ENCODE measurements around the gene PLA2G12B.
"Not testable (repeated sequence)": the region's sequence is repeated elsewhere in the genome, so short reads cannot be mapped to it uniquely, and the experiment has no call there.

The PLA2G12B gene

DNA sequence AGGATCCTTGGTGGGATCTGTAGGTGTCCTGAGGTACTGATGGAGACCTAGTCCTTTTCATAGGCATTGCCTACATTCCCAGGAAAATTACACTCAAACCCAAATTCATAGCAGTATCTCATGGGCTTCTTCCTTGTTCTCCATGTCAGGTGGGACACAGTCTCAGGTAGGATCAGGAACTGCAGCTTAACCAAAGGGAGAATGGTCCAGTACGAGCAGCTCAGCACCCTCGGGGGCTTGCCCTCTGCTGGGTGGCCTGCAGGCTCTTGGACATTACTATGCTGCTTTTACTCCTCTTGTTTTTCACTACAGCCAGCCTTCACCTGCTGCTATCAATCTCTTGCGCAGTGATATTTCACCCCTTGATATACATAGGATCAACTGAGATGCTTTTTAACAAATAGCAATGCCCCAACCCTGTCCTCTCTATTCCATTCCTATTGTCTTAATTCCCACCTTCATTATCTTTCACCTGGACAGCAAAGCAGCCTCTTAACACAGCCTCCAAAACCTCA is 28.6 kb downstream of the PLA2G12B start:
- in situ Hi-C loops (cut with HindIII; ENCODE audit: low sequenced_read_pairs), result no loop called here
- DNase-seq (ENCODE audit: low read depth), result no peak
- TF ChIP-seq, protein P1, sequence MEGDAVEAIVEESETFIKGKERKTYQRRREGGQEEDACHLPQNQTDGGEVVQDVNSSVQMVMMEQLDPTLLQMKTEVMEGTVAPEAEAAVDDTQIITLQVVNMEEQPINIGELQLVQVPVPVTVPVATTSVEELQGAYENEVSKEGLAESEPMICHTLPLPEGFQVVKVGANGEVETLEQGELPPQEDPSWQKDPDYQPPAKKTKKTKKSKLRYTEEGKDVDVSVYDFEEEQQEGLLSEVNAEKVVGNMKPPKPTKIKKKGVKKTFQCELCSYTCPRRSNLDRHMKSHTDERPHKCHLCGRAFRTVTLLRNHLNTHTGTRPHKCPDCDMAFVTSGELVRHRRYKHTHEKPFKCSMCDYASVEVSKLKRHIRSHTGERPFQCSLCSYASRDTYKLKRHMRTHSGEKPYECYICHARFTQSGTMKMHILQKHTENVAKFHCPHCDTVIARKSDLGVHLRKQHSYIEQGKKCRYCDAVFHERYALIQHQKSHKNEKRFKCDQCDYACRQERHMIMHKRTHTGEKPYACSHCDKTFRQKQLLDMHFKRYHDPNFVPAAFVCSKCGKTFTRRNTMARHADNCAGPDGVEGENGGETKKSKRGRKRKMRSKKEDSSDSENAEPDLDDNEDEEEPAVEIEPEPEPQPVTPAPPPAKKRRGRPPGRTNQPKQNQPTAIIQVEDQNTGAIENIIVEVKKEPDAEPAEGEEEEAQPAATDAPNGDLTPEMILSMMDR (IDR thresholded peaks at IDR 0.05; ENCODE audit: low read depth, low read length, missing control alignments), result no peak
- no peak overlapping the region for H3K4me3 ChIP-seq (ENCODE audit: low read depth, low read length)

DNA sequence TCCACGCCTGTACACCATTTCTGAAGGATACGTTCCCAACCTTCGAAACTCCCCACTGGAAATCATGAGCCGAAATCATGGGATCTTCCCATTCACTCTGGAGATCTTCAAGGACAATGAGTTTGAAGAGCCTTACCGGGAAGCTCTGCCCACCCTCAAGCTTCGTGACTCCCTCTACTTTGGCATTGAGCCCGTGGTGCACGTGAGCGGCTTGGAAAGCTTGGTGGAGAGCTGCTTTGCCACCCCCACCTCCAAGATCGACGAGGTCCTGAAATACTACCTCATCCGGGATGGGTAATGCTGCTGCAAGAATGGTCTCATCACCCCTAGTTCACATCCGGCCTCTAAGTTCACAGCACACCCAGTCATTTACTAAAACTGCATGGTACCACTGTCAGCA is 30.3 kb downstream of the PLA2G12B start:
- in situ Hi-C loops (cut with HindIII; ENCODE audit: low sequenced_read_pairs), result no loop called here
- no peak for DNase-seq (ENCODE audit: low read depth)
- no peak overlapping the region for H3K4me3 ChIP-seq (ENCODE audit: low read depth, low read length)
- TF ChIP-seq, protein P1 (IDR thresholded peaks at IDR 0.05; ENCODE audit: low read depth, low read length, missing control alignments), result no peak

DNA sequence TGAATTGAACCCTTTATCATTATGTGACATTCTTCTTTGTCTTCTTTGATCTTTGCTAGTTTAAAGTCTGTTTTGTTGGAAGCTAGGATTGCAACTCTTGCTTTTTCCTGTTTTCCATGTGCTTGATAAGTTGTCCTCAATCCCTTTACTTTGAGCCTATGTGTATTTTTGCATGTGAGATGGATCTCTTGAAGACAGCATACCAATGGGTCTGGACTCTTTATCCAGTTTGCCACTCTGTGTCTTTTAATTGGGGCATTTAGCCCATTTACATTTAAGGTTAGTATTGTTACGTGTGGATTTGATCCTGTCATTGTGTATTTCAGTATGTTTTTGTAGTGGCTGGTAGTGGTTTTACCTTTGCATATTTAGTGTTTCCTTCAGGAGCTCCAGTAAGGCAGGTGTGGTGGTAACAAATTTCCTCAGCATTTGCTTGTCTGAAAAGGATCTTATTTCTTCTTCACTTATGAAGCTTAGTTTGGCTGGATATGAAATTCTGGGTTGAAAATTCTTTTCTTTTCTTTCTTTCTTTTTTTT is 33.4 kb downstream of the PLA2G12B start:
- DNase-seq (ENCODE audit: low read depth); H3K4me3 ChIP-seq (ENCODE audit: low read depth, low read length); in situ Hi-C loops (cut with HindIII; ENCODE audit: low sequenced_read_pairs): not testable (repeated sequence)

DNA sequence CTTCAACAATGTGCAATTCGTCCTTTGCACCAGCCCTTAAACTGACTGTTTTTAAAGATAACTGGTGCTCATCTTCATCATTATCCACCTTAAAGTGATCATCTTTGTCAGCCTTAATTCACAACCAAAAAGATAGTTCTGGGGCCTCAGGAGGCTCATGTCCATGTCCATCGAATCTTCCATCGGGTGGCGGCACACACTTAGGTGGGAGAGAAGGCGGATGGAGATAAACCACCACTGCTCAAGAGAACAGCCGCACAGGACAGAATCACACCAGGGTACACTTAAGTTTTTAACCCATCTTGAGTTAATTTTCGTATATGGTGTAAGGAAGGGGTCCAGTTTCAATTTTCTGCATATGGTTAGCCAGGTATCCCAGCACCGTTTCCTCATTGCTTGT is 36.3 kb downstream of the PLA2G12B start:
- no peak for DNase-seq (ENCODE audit: low read depth)
- in situ Hi-C loops (cut with HindIII; ENCODE audit: low sequenced_read_pairs), result no loop called here
- no peak overlapping the region for H3K4me3 ChIP-seq (ENCODE audit: low read depth, low read length)
- TF ChIP-seq, protein P1 (IDR thresholded peaks at IDR 0.05; ENCODE audit: low read depth, low read length, missing control alignments), result no peak

DNA sequence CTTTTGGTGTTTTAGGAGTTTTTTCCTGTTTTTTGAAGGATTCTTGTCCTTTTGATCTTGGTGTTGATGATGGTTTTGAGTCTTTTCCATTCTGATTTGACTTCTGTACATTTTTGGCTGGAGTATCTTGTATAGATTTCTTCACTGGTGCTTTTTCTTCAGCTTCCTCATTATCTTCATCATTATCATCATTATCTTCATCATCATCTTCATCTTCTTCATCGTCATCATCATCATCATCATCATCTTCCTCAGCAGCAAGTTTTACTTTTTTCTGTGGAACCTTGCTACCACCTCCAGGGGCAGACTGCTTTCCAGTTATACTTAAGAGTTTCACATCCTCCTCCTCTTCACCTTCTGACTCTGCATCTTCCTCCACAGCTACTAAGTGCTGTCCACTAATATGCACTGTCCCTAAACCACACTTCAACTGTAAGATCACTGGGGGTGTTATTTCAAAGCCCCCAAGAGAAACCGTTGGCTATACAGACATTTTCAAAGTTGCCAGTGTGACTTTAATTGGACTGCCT is 36.7 kb downstream of the PLA2G12B start:
- DNase-seq (ENCODE audit: low read depth); in situ Hi-C loops (cut with HindIII; ENCODE audit: low sequenced_read_pairs); H3K4me3 ChIP-seq (ENCODE audit: low read depth, low read length): not testable (repeated sequence)

DNA sequence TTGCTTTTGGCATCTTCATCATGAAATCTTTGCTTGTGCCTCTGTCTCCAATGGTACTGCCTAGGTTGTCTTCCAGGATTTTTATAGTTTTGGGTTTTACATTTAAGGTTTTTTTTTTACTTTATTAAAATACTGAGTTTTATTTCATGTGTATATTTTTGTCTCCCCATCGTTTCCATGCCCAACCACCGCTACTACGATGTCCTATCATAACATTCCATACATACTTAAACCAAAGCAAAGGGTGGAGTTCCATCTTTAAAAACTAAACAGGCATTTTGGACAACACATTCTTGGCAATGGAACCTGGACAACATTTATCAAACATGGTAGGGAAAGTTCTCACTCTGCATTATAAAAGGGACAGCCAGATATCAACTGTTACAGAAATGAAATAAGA is 37.4 kb downstream of the PLA2G12B start:
- H3K4me3 ChIP-seq (ENCODE audit: low read depth, low read length); in situ Hi-C loops (cut with HindIII; ENCODE audit: low sequenced_read_pairs); DNase-seq (ENCODE audit: low read depth): not testable (repeated sequence)

DNA sequence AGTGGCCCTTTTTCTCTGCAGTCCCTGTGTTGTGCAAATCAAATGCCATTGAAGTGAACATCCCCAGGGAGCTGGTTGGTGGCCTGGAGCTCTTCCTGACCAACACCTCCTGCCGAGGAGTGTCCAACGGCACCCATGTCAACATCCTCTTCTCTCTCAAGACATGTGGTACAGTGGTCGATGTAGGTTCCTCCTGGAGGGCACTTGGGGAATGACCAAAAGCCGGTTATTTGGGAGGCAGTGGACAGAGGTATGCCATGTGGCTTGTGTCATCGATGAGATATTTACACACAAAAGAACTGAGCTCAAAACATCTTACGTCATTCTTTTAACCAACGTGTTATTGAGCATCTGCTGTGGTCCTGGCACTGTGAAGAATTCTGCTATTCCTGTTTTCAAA is 41.3 kb downstream of the PLA2G12B start:
- TF ChIP-seq, protein P1 (IDR thresholded peaks at IDR 0.05; ENCODE audit: low read depth, low read length, missing control alignments), result no peak
- no peak overlapping the region for H3K4me3 ChIP-seq (ENCODE audit: low read depth, low read length)
- in situ Hi-C loops (cut with HindIII; ENCODE audit: low sequenced_read_pairs), result no loop called here
- DNase-seq (ENCODE audit: low read depth), result no peak

DNA sequence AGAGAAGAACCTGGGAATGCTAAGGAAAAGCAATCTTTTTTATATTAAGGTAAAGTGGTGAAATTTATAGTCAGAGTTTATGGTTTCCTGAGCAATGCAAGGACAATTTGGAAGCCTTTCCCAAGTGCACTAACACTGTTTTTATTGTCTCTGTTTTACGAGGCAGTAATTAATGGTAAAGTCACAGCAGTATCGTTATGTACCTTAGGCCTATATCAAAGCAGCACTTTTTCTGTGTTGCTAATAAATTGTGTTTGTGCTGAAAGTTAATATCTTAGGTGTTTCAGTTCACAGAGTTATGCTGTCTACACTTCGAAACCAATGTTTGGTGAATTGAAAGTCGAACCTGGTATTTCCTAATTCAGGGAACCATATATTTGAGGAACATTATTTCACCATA is 41.9 kb downstream of the PLA2G12B start:
- no peak for DNase-seq (ENCODE audit: low read depth)

More for the DNA sequence above, 41.9 kb downstream of the PLA2G12B start:
- TF ChIP-seq, protein P1 (IDR thresholded peaks at IDR 0.05; ENCODE audit: low read depth, low read length, missing control alignments), result no peak
- in situ Hi-C loops (cut with HindIII; ENCODE audit: low sequenced_read_pairs), result no loop called here
- H3K4me3 ChIP-seq (ENCODE audit: low read depth, low read length), result no peak overlapping the region

Measured in astrocyte of the cerebellum (primary cell).